H1 (cell line): ENCODE results near the gene MRPS15. TPM values are rescaled to one million over a fixed set of nuclear protein-coding genes. Genes with fewer than 3 reads are reported as not detected.
A peak's percentile ranks its signal among the peaks of the same experiment; 100 is the strongest.

Experiments used
- CTCF ChIA-PET: fragments of 300-600 bp; sonication (Branson Sonifier 250); formaldehyde crosslinking; loops from one replicate; lab custom pipeline; 2021; ENCODE audit not compliant: partially characterized antibody; lab: Charles Lee
- POLR2A ChIA-PET: fragments of 300-600 bp; sonication (Branson Sonifier 250); formaldehyde crosslinking; loops from one replicate; lab custom pipeline; 2021; ENCODE audit warnings: inconsistent platforms; ENCODE audit not compliant: partially characterized antibody; lab: Charles Lee
- DNase-seq, 2 experiments: peaks; one replicate each; pipeline versions ENCODE4 v3.0.0 to v3.0.0-alpha.2; 2010 to 2022; ENCODE audit warnings: low spot score in 2 of 2, low read depth in 1 of 2, mixed read lengths in 1 of 2
- FAIRE-seq: peaks from 2 replicates; lab custom pipeline; 2011; peaks lifted over from hg19 to GRCh38; lab: Jason Lieb, UNC
- H2AFZ ChIP-seq: 2 replicates; pipeline ENCODE4 v1.8.1; 2012; ENCODE audit warnings: low read length, inconsistent platforms
- H2AK5ac ChIP-seq: 2 replicates; pipeline ENCODE4 v1.6.1; 2013; ENCODE audit warnings: low read depth, low read length
- H2BK120ac ChIP-seq: replicated peaks from 2 replicates; pipeline ENCODE3; 2013; ENCODE audit warnings: low read depth, low read length, inconsistent platforms
- H2BK12ac ChIP-seq: 2 replicates; pipeline ENCODE4 v1.6.1; 2013; ENCODE audit warnings: low read depth, low read length
- H2BK15ac ChIP-seq: 2 replicates; pipeline ENCODE4 v1.6.1; 2013; ENCODE audit warnings: low read length
- H2BK20ac ChIP-seq: 2 replicates; pipeline ENCODE4 v1.6.1; 2013; ENCODE audit warnings: low read length
- H2BK5ac ChIP-seq: 2 replicates; pipeline ENCODE4 v1.6.1; 2013; ENCODE audit warnings: low read depth, low read length
- H3K14ac ChIP-seq: 2 replicates; pipeline ENCODE4 v1.6.1; 2013; ENCODE audit warnings: inconsistent platforms; ENCODE audit not compliant: insufficient read length
- H3K18ac ChIP-seq: 2 replicates; pipeline ENCODE4 v1.6.1; 2013; ENCODE audit warnings: low read length; ENCODE audit errors: extremely low read depth
- H3K23ac ChIP-seq: 2 replicates; pipeline ENCODE4 v1.6.1; 2013; ENCODE audit warnings: inconsistent platforms; ENCODE audit not compliant: insufficient read length
- H3K23me2 ChIP-seq: 2 replicates; pipeline ENCODE4 v1.6.1; 2013; ENCODE audit warnings: low read depth, low read length
- H3K27ac ChIP-seq: 2 replicates; pipeline ENCODE4 v1.6.1; 2011; ENCODE audit warnings: low read depth, low read length, inconsistent platforms
- H3K27me3 ChIP-seq, 4 experiments: replicated peaks in 1 of 4; 1 replicate in 1 of 4; 2 replicates in 3 of 4; pipeline versions ENCODE4 v1.6.1 to v1.8.1; 2011 to 2013; ENCODE audit warnings: low read length in 3 of 4, mild to moderate bottlenecking in 3 of 4, inconsistent platforms in 2 of 4, mixed read lengths in 2 of 4, moderate library complexity in 1 of 4; ENCODE audit not compliant: control insufficient read depth in 3 of 4, insufficient read depth in 3 of 4; ENCODE audit errors: extremely low read depth in 1 of 4
- H3K36me3 ChIP-seq, 4 experiments: 2 replicates each; pipeline versions ENCODE4 v1.6.1 to v1.8.1; 2011 to 2013; ENCODE audit warnings: mild to moderate bottlenecking in 4 of 4, low read length in 3 of 4, moderate library complexity in 2 of 4, control low read depth in 1 of 4, inconsistent platforms in 1 of 4; ENCODE audit not compliant: insufficient read depth in 4 of 4, control insufficient read depth in 2 of 4
- H3K4ac ChIP-seq: replicated peaks from 2 replicates; pipeline ENCODE3; 2013; ENCODE audit warnings: low read length, low read depth, mixed read lengths, inconsistent platforms; ENCODE audit not compliant: insufficient read length
- H3K4me1 ChIP-seq, 4 experiments: replicated peaks in 1 of 4; 1 replicate in 1 of 4; 2 replicates in 3 of 4; pipeline versions ENCODE4 v1.6.1 to v1.8.1; 2011 to 2013; ENCODE audit warnings: low read length in 3 of 4, inconsistent platforms in 2 of 4, mixed read lengths in 1 of 4; ENCODE audit not compliant: insufficient read depth in 4 of 4, control insufficient read depth in 3 of 4
- H3K4me2 ChIP-seq, 2 experiments: 2 replicates each; pipeline versions ENCODE4 v1.6.1 to v1.8.1; 2011 to 2013; ENCODE audit warnings: low read depth in 2 of 2, low read length in 2 of 2, control low read depth in 1 of 2, inconsistent platforms in 1 of 2, mild to moderate bottlenecking in 1 of 2; ENCODE audit not compliant: insufficient read depth in 1 of 2
- H3K4me3 ChIP-seq, 4 experiments: fragments of 200-600, 300-600 bp in 1 of 4; sonication (generic), shearing (Covaris generic), sonication (Bioruptor Twin) in 1 of 4; 2 replicates each; pipeline versions ENCODE4 v1.5.1 to v1.8.1; 2011 to 2016; ENCODE audit warnings: low read length in 4 of 4, low read depth in 3 of 4, control low read depth in 2 of 4, inconsistent platforms in 2 of 4, mild to moderate bottlenecking in 2 of 4, mixed read lengths in 1 of 4, moderate library complexity in 1 of 4; ENCODE audit not compliant: insufficient read depth in 2 of 4; ENCODE audit errors: extremely low read depth in 1 of 4
- H3K56ac ChIP-seq: replicated peaks from 2 replicates; pipeline ENCODE3; 2013; ENCODE audit warnings: low read depth, mild to moderate bottlenecking, mixed read lengths, low read length, inconsistent platforms; ENCODE audit not compliant: insufficient read length
- H3K79me1 ChIP-seq: 2 replicates; pipeline ENCODE4 v1.6.1; 2013; ENCODE audit warnings: low read depth, low read length, control low read depth
- H3K79me2 ChIP-seq, 2 experiments: 2 replicates each; pipeline versions ENCODE4 v1.6.1 to v1.8.1; 2012 to 2013; ENCODE audit warnings: low read length in 2 of 2, mild to moderate bottlenecking in 2 of 2, inconsistent platforms in 1 of 2; ENCODE audit not compliant: insufficient read depth in 2 of 2, control insufficient read depth in 1 of 2
- H3K9ac ChIP-seq, 4 experiments: replicated peaks in 1 of 4; 1 replicate in 1 of 4; 2 replicates in 3 of 4; pipeline versions ENCODE4 v1.6.1 to v1.8.1; 2011 to 2013; ENCODE audit warnings: low read depth in 3 of 4, low read length in 3 of 4, control low read depth in 2 of 4, mild to moderate bottlenecking in 2 of 4, moderate library complexity in 2 of 4, inconsistent platforms in 1 of 4; ENCODE audit errors: extremely low read depth in 1 of 4
- H3K9me3 ChIP-seq, 2 experiments: 2 replicates each; pipeline versions ENCODE4 v1.6.1 to v1.8.1; 2012 to 2013; ENCODE audit warnings: mild to moderate bottlenecking in 2 of 2, moderate library complexity in 2 of 2, control low read depth in 1 of 2, inconsistent platforms in 1 of 2, low read depth in 1 of 2, low read length in 1 of 2, mixed read lengths in 1 of 2; ENCODE audit not compliant: insufficient read depth in 2 of 2
- H4K20me1 ChIP-seq, 2 experiments: replicated peaks in 1 of 2; 2 replicates each; pipeline versions ENCODE3 to v1.8.1; 2011 to 2013; ENCODE audit warnings: inconsistent platforms in 2 of 2, low read length in 2 of 2, mild to moderate bottlenecking in 1 of 2; ENCODE audit not compliant: insufficient read depth in 2 of 2, control insufficient read depth in 1 of 2
- H4K5ac ChIP-seq: 2 replicates; pipeline ENCODE4 v1.6.1; 2013; ENCODE audit warnings: low read length, low read depth, mixed read lengths, inconsistent platforms; ENCODE audit not compliant: insufficient read length
- H4K8ac ChIP-seq: 2 replicates; pipeline ENCODE4 v1.8.0; 2013; ENCODE audit warnings: mild to moderate bottlenecking, moderate library complexity, low read length, inconsistent platforms; ENCODE audit not compliant: insufficient read depth; ENCODE audit errors: extremely low read depth
- H4K91ac ChIP-seq: replicated peaks from 2 replicates; pipeline ENCODE3; 2013; ENCODE audit warnings: low read length, mixed read lengths, inconsistent platforms; ENCODE audit not compliant: insufficient read length
- KDM5A ChIP-seq: fragments of 200-600 bp; IDR thresholded peaks from 2 replicates; pipeline ENCODE4 v1.7.1; 2012; ENCODE audit warnings: mild to moderate bottlenecking, low read length, inconsistent platforms, mixed read lengths
- WGBS, 2 experiments: shearing (Covaris generic) in 1 of 2; methylation state at CpG; one replicate each; pipeline versions ENCODE4 v1.1.6 to v1.1.7; 2013 to 2015; ENCODE audit warnings: low lambda C conversion rate in 2 of 2, mixed read lengths in 2 of 2, inconsistent platforms in 1 of 2, low coverage in 1 of 2, missing lambda C conversion rate in 1 of 2; ENCODE audit not compliant: insufficient replicate concordance in 2 of 2, insufficient coverage in 1 of 2, insufficient read length in 1 of 2; ENCODE audit errors: extremely low coverage in 1 of 2, missing lambda C conversion rate in 1 of 2; 5-methylcytosine and 5-hydroxymethylcytosine counted together
- polyA plus RNA-seq, 7 experiments: library from polyadenylated mRNA; depleted of rRNA in 3 of 7; stranded (reverse) in 5 of 7; unstranded in 2 of 7; fragments of >200 nt in 5 of 7; fragments of 200-250 nt in 2 of 7; gene quantifications; 1 replicate in 5 of 7; 2 replicates in 1 of 7; 4 replicates in 1 of 7; pipeline versions ENCODE4 v1.2.1 to v1.2.3, GENCODE V29; 2011 to 2013; ENCODE audit warnings: missing spikeins in 2 of 7, mixed read lengths in 2 of 7
- total RNA-seq: library from RNA; stranded (reverse); fragmentation: NEBNext Ultra II Directional; extraction: Animal tissue kit (Norgen Biotek cat#: 25700); gene quantifications from 2 replicates; pipeline ENCODE4 v1.2.1, GENCODE V29; 2021

MRPS15 gene
- total and polyA plus RNA-seq, 2 of the 8 experiments (the other 6 are each of a cell fraction or from before 2014, with no cell fraction given), result 53.6 to 129 TPM

DNA sequence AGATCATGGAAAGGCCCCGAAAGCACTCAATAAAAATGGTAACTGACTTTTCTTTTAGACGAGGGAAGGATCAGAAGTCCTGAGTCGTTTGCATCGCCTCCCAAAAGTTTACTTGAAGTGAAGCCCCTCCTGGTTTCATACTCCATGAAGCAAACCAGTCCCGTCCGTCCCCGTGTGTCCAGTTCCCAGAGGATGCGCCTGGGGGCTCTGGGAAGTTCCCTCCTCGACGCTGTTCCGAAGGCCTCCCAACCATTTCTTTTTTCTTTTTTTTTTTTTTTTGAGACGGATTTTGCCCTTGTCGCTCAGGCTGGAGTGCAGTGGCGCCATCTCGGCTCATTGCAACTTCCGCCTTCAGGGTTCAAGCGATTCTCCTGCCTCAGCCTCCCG is 13.3 kb downstream of the MRPS15 start:
- H3K56ac ChIP-seq, result no peak overlapping the region
- no peaks in the 10 kb centered on the region for H3K9me3 ChIP-seq
- no peak overlapping the region for H3K23ac ChIP-seq
- no peak overlapping the region for H2BK12ac ChIP-seq
- H2BK5ac ChIP-seq, result 0 out of 2 replicates have a peak overlapping the region, but pooled peaks have one; percentile 9
- H3K23me2 ChIP-seq, result no peaks in the 10 kb centered on the region; the same call in 1 of the 2 replicates
- peak overlapping the region in 2 of 4 experiments; percentile 74 to 81; a peak in 5 of 7 replicates for H3K9ac ChIP-seq
- WGBS, 2 experiments, result 63% methylated on average over 11 of the region's 18 CpGs; no CpG with 5 or more reads in 1 of the 2 experiments
- peaks cover 0 to 1% of the 10 kb centered on the region in 2 experiments for H4K20me1 ChIP-seq
- no peak overlapping the region for H4K91ac ChIP-seq
- no peak overlapping the region for H2BK15ac ChIP-seq
- no peak overlapping the region for H3K14ac ChIP-seq
- ChIA-PET POLR2A (interaction anchor here (0.7 to 3.5 kb wide), 9 partner anchors 9 to 332 kb away, joined by 3 to 43 read pairs (median 4); partner anchors contain the start of gene MRPS15), CTCF (interaction anchor here (0.9 to 3.5 kb wide), 5 partner anchors 9 to 125 kb away, joined by 3 to 11 read pairs (median 4); partner anchors contain the start of genes LSM10 and MRPS15)
- H3K4ac ChIP-seq, result no peak overlapping the region
- H3K4me3 ChIP-seq, result peak overlapping the region; percentile 64 to 72 (median 70)
- no peak overlapping the region for H2BK120ac ChIP-seq
- no peaks in the 10 kb centered on the region; a peak in 1 of 7 replicates for H3K4me1 ChIP-seq
- H3K36me3 ChIP-seq, result peaks cover 8 to 16% (median 12%) of the 10 kb centered on the region in 4 experiments
- H2AK5ac ChIP-seq, result no peak overlapping the region
- H3K79me1 ChIP-seq, result no peaks in the 10 kb centered on the region
- DNase-seq (no peak), FAIRE-seq (no peak)
- no peaks in the 10 kb centered on the region for H3K27me3 ChIP-seq
- peak overlapping the region; percentile 34; the same call in 1 of the 2 replicates for H3K18ac ChIP-seq
- H3K4me2 ChIP-seq, result peak overlapping the region; percentile 75 to 82
- no peak overlapping the region for H2BK20ac ChIP-seq
- peak overlapping the region; percentile 79 for H4K5ac ChIP-seq
- peak overlapping the region; percentile 73 for H2AFZ ChIP-seq
- peak overlapping the region; percentile 87; the same call in 1 of the 2 replicates for H4K8ac ChIP-seq
- H3K79me2 ChIP-seq, result no peaks in the 10 kb centered on the region
- peak overlapping the region; percentile 51 for H3K27ac ChIP-seq
- TF ChIP-seq KDM5A, result no peak
